Astrocyte (in vitro differentiated cells and primary cell): ENCODE measurements around the gene JAKMIP1.

Experiments used
- CTCF ChIP-seq: IDR thresholded peaks from 2 replicates; pipeline ENCODE4 v1.5.1; 2011; ENCODE audit warnings: low read depth, mild to moderate bottlenecking, inconsistent platforms, low read length, moderate library complexity; ENCODE audit not compliant: insufficient read depth
- EZH2 ChIP-seq: IDR thresholded peaks from 2 replicates; pipeline ENCODE4 v1.6.1; 2012; ENCODE audit warnings: mild to moderate bottlenecking, low read length, inconsistent platforms; ENCODE audit not compliant: insufficient read depth

- TF ChIP-seq CTCF (no peak), EZH2 (no peak)
Observed at GRCh38 chr4:6137027-6137746, 63.2 kb downstream of the JAKMIP1 start.
